Erythroblast (primary cell): ENCODE measurements around the gene ATXN10.

Experiments used
- GATA1 ChIP-seq: IDR thresholded peaks from 2 replicates; pipeline ENCODE4 v1.6.1; 2011; ENCODE audit warnings: low read depth, mild to moderate bottlenecking, control low read depth, low read length, moderate library complexity
- POLR2A ChIP-seq: IDR thresholded peaks from 2 replicates; pipeline ENCODE4 v1.6.1; 2011; ENCODE audit warnings: mild to moderate bottlenecking, low read length

DNA sequence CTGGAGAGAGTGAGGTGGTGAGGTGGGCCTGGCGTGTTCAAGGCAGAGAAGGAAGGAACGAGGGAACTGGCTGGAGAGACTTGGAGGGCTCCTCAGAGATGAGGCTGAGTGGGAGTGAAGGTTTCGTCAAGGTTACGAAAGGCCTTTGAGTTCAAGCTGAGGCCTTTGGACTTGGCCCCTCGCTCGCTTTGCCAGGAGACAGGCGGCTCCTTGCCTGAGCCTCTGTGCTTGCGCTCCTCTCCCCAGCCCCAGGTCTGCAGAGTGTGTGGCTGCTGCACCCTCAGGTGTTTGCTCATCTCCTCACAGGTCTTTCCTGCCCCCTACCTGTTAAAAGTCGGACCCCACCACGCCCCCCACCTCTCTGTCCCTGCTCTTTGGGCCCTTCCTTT, 91.6 kb downstream of the ATXN10 start:
- TF ChIP-seq POLR2A (no peak), GATA1 (no peak)
